Body of pancreas (tissue), 4 donors: ENCODE data around the gene NTRK2.

Experiments
- CTCF ChIP-seq, 7 experiments: fragments of 450-650 bp in 4 of 7; fragments of 200-600 bp in 3 of 7; sonication (generic) in 3 of 7; IDR thresholded peaks; one replicate each; pipeline ENCODE4 v1.5.1; 2016 to 2019; ENCODE audit warnings: antibody characterized with exemption in 7 of 7
- POLR2A ChIP-seq, 3 donors: fragments of 450-650 bp; IDR thresholded peaks; one replicate each; pipeline ENCODE4 v1.6.1; 2016; ENCODE audit warnings: antibody characterized with exemption in 3 of 3, mild to moderate bottlenecking in 2 of 3

GRCh38 chr9:84893419-84894128, 224.0 kb downstream of the NTRK2 start:
- TF ChIP-seq POLR2A (IDR thresholded peaks at IDR 0.05) (no peak), CTCF (IDR thresholded peaks at IDR 0.05) (no peak)
